ENCODE results near the gene DENND4A.

- TF ChIP-seq, protein P1, sequence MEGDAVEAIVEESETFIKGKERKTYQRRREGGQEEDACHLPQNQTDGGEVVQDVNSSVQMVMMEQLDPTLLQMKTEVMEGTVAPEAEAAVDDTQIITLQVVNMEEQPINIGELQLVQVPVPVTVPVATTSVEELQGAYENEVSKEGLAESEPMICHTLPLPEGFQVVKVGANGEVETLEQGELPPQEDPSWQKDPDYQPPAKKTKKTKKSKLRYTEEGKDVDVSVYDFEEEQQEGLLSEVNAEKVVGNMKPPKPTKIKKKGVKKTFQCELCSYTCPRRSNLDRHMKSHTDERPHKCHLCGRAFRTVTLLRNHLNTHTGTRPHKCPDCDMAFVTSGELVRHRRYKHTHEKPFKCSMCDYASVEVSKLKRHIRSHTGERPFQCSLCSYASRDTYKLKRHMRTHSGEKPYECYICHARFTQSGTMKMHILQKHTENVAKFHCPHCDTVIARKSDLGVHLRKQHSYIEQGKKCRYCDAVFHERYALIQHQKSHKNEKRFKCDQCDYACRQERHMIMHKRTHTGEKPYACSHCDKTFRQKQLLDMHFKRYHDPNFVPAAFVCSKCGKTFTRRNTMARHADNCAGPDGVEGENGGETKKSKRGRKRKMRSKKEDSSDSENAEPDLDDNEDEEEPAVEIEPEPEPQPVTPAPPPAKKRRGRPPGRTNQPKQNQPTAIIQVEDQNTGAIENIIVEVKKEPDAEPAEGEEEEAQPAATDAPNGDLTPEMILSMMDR (IDR thresholded peaks at IDR 0.05) = no peak
- no peak for TF ChIP-seq POLR2A (IDR thresholded peaks at IDR 0.05)
Observed at GRCh38 chr15:65619626-65620290, 172.3 kb downstream of the DENND4A start.
